OCI-LY3 (cell line): ENCODE measurements around the gene CDC14B.

Source experiments
- CTCF ChIP-seq: fragments of 200-600, 300-600 bp; sonication (generic); IDR thresholded peaks from 2 replicates; pipeline ENCODE4 v1.5.1; 2014; ENCODE audit warnings: antibody characterized with exemption, low read length, low read depth
- EZH2phosphoT487 ChIP-seq: fragments of 200-600 bp; shearing (Covaris generic); IDR thresholded peaks from 2 replicates; pipeline ENCODE4 v1.6.1; 2018; ENCODE audit warnings: antibody characterized with exemption, mixed run types, low read depth

DNA sequence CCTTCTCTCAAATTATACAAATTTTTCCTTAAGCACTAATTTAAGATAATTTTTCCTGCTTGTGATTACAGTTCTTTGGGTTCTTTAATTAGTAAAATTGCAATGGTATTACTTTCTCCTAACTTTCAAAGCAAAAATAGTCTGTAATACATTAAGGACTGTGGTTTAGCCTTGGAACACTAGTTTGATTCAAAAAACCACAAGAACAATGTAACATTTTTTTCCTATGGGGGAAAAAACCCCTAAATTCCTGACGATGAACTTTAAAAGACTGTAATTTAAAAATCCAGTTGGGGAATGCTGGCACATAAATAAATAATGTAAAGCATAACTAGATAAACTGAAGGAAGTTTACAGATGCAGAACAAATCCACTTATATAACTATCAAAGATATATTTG, 65.3 kb downstream of the CDC14B start:
- TF ChIP-seq CTCF (no peak), EZH2phosphoT487 (no peak)
